Endothelial cell of umbilical vein (primary cell): ENCODE data around the gene IL25.

Experiments used
- CTCF ChIP-seq, 2 donors: IDR thresholded peaks; 1 replicate in 1 of 2; 2 replicates in 1 of 2; pipeline ENCODE4 v1.5.1; 2011; ENCODE audit warnings: low read length in 2 of 2, mild to moderate bottlenecking in 2 of 2, moderate library complexity in 2 of 2, control low read depth in 1 of 2, inconsistent platforms in 1 of 2, low read depth in 1 of 2; ENCODE audit not compliant: insufficient read depth in 1 of 2; ENCODE audit errors: extremely low read depth in 1 of 2
- MAX ChIP-seq: IDR thresholded peaks from 2 replicates; pipeline ENCODE4 v1.6.1; 2011; ENCODE audit not compliant: insufficient read depth, insufficient read length
- POLR2A ChIP-seq: IDR thresholded peaks from 2 replicates; pipeline ENCODE4 v1.6.1; 2012; ENCODE audit warnings: low read depth, mild to moderate bottlenecking, control low read depth, low read length
- POLR2AphosphoS5 ChIP-seq: IDR thresholded peaks from 2 replicates; pipeline ENCODE4 v1.6.1; 2012; ENCODE audit warnings: low read depth, mild to moderate bottlenecking, control low read depth, low read length, moderate library complexity; ENCODE audit not compliant: insufficient read depth

GRCh38 chr14:23414254-23414653 is 41.6 kb downstream of the IL25 start:
- TF ChIP-seq CTCF (IDR thresholded peaks at IDR 0.05; ENCODE audit: extremely low read depth in 1 of 2, insufficient read depth in 1 of 2, low read depth in 1 of 2, low read length in 2 of 2): no peak
- no peak for TF ChIP-seq MAX
- no peak for TF ChIP-seq POLR2A
- no peak for TF ChIP-seq POLR2AphosphoS5
